HG03175 (cell line): ENCODE results near the gene GALNT13.

Experiments
- ATAC-seq: cut with Tn5 transposase; IDR thresholded peaks from one replicate; pipeline ENCODE4 v1.9.1; 2021; ENCODE audit warnings: mild to moderate bottlenecking, moderate library complexity; ENCODE audit not compliant: unreplicated experiment

Gene GALNT13

GRCh38 chr2:154394600-154394999 lies 522.9 kb downstream of the GALNT13 start:
- ATAC-seq = no peak

GRCh38 chr2:154400563-154401290 lies 529.0 kb downstream of the GALNT13 start:
- no peak for ATAC-seq

GRCh38 chr2:154402213-154402612 lies 530.5 kb downstream of the GALNT13 start:
- ATAC-seq = no peak

- ATAC-seq = no peak
These were observed 531.6 kb downstream of the GALNT13 start for GRCh38 chr2:154403242-154403790.

- ATAC-seq = no peak
These were observed 537.1 kb downstream of the GALNT13 start for GRCh38 chr2:154408786-154409185.

- ATAC-seq = no peak
These were observed 550.5 kb downstream of the GALNT13 start for GRCh38 chr2:154422251-154422650.

GRCh38 chr2:154425994-154426393 lies 554.3 kb downstream of the GALNT13 start:
- no peak for ATAC-seq

- no peak for ATAC-seq
These were observed 555.7 kb downstream of the GALNT13 start for GRCh38 chr2:154427453-154427852.

- no peak for ATAC-seq
These were observed 556.3 kb downstream of the GALNT13 start for GRCh38 chr2:154428022-154428421.

- no peak for ATAC-seq
These were observed 561.3 kb downstream of the GALNT13 start for GRCh38 chr2:154433010-154433409.

GRCh38 chr2:154437104-154437503 lies 565.4 kb downstream of the GALNT13 start:
- no peak for ATAC-seq

GRCh38 chr2:154439156-154439555 lies 567.4 kb downstream of the GALNT13 start:
- ATAC-seq = no peak

GRCh38 chr2:154443919-154444318 lies 572.2 kb downstream of the GALNT13 start:
- ATAC-seq = no peak

- ATAC-seq = no peak
These were observed 574.6 kb downstream of the GALNT13 start for GRCh38 chr2:154446324-154446723.

GRCh38 chr2:154447727-154448418 lies 576.2 kb downstream of the GALNT13 start:
- no peak for ATAC-seq

GRCh38 chr2:154449951-154450658 lies 578.4 kb downstream of the GALNT13 start:
- no peak for ATAC-seq

GRCh38 chr2:154452471-154452870 lies 580.7 kb downstream of the GALNT13 start:
- no peak for ATAC-seq

- peak; percentile 57 for ATAC-seq
These were observed 581.3 kb downstream of the GALNT13 start for GRCh38 chr2:154452906-154453493.

- no peak for ATAC-seq
These were observed 583.4 kb downstream of the GALNT13 start for GRCh38 chr2:154455166-154455565.

GRCh38 chr2:154455866-154456265 lies 584.1 kb downstream of the GALNT13 start:
- no peak for ATAC-seq

GRCh38 chr2:154457286-154457685 lies 585.6 kb downstream of the GALNT13 start:
- ATAC-seq = no peak
